ENCODE data around the gene TM7SF3.
"Not testable (repeated sequence)": the region's sequence is repeated elsewhere in the genome, so short reads cannot be mapped to it uniquely, and the experiment has no call there.

Gene TM7SF3

DNA sequence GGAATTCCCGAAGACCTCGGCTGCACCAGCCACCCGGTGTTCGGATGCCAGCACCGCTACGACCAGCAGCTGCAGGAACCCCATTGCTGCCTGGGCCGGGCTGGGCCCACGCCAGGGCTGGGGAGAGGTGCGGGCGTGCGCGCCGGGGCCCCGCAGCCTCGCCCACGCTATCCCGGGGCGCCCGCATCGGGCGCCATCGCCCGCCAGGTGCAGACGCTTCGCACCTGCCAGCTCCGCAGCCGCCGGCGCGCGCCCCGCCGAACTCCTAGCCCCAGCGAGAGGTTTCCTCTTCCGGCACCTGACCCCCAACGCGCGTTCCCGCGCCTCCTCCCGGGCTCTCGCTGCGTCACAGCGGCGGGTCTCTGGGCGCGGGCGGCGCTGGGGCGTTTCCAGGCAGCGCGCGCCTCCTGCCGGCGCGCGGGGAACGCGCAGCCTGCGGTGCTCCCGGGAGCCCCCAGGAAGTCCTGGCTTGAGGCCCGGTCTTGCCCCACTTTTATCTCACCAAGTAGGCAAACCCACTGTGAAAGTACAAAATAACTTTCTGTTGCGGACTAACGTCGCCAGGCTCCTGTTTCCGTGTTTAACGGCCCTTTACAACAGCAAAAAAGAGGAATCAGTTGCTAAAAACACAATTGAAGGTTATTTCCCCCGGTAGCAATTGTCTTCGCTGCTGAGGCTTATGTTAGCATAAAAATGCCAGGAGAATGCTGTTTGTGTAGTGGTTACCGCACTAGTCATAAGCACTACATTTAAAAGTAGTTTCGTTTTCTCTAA lies at the start of gene TM7SF3:
TM7SF3 (minus strand) TSS at position 300 of the 774 bp plus-strand sequence; CDS start at position 84, 216 bp downstream.
- Histone ChIP-seq H3K27me3 (ENCODE audit: control insufficient read depth, insufficient read depth, low read length) (no peaks in the 10 kb centered on the region), H3K4me3 (ENCODE audit: low read length) (peak within 1 kb of the TSS; percentile 82), H3K9me3 (ENCODE audit: control insufficient read depth, insufficient read depth, low read length) (no peaks in the 10 kb centered on the region), H3K27ac (ENCODE audit: low read length) (no peak within 1 kb of the TSS), H3K4me1 (ENCODE audit: control insufficient read depth, insufficient read depth, low read length) (no peaks in the 10 kb centered on the region), H3K36me3 (ENCODE audit: control insufficient read depth, insufficient read depth, low read length) (no peaks in the 10 kb centered on the region)
- peak; percentile 78 for DNase-seq (ENCODE audit: low read depth, low spot score)
- whole genome bisulfite sequencing (ENCODE audit: insufficient coverage, insufficient read length), result no CpG with 5 or more reads among the region's 71 CpGs

- Histone ChIP-seq H3K27ac (ENCODE audit: low read length) (no peak overlapping the region), H3K27me3 (ENCODE audit: control insufficient read depth, insufficient read depth, low read length) (no peaks in the 10 kb centered on the region), H3K4me1 (ENCODE audit: control insufficient read depth, insufficient read depth, low read length) (no peaks in the 10 kb centered on the region), H3K4me3 (ENCODE audit: low read length) (no peak overlapping the region), H3K36me3 (ENCODE audit: control insufficient read depth, insufficient read depth, low read length) (no peaks in the 10 kb centered on the region), H3K9me3 (ENCODE audit: control insufficient read depth, insufficient read depth, low read length) (no peaks in the 10 kb centered on the region)
- no peak for DNase-seq (ENCODE audit: low read depth, low spot score)
Observed at GRCh38 chr12:27063250-27063851, 49.2 kb upstream of the TM7SF3 start.

DNA sequence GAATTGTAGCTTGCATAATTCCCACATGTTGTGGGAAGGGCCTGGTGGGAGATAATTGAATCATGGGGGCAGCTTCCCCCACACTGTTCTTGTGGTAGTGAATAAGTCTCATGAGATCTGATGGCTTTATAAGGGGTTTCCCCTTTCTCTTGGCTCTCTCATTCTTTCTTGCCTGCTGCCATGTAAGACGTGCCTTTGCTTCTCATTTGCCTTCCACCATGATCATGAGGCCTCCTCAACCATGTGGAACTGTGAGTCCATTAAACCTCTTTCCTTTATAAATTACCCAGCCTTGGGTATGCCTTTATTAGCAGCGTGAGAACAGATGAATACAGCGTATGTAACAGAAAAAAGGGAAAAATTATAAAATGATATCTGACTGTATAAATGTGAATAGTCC lies 47.1 kb upstream of the TM7SF3 start:
- Histone ChIP-seq H3K27me3 (ENCODE audit: control insufficient read depth, insufficient read depth, low read length) (no peaks in the 10 kb centered on the region), H3K4me1 (ENCODE audit: control insufficient read depth, insufficient read depth, low read length) (no peaks in the 10 kb centered on the region), H3K9me3 (ENCODE audit: control insufficient read depth, insufficient read depth, low read length) (no peaks in the 10 kb centered on the region), H3K4me3 (ENCODE audit: low read length) (no peak overlapping the region), H3K36me3 (ENCODE audit: control insufficient read depth, insufficient read depth, low read length) (no peaks in the 10 kb centered on the region), H3K27ac (ENCODE audit: low read length) (no peak overlapping the region)
- no CpG with 5 or more reads among the region's 3 CpGs for WGBS (ENCODE audit: insufficient coverage, insufficient read length)
- no peak for DNase-seq (ENCODE audit: low read depth, low spot score)

DNA sequence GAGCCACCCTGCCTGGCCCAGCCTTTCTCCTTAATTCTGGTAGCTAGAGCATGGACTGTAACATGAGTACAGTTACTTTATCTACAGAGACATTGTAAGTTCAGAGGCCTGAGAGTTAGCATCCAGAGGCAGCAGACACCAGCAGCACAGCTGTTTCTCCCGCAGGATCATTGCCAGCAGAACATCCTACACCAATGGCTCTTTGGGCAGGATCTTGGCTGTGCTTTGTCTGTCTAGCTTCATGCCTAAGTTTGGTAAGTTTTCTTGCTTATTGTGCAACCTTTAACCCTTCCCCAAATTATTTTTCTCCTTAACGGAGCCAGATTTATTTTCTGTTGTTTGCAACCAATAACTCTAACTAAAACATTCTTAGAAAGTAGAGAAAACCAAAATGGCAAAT lies 46.6 kb upstream of the TM7SF3 start:
- no CpG with 5 or more reads among the region's 2 CpGs for WGBS (ENCODE audit: insufficient coverage, insufficient read length)
- Histone ChIP-seq H3K9me3 (ENCODE audit: control insufficient read depth, insufficient read depth, low read length) (no peaks in the 10 kb centered on the region), H3K27ac (ENCODE audit: low read length) (no peak overlapping the region), H3K36me3 (ENCODE audit: control insufficient read depth, insufficient read depth, low read length) (no peaks in the 10 kb centered on the region), H3K4me3 (ENCODE audit: low read length) (no peak overlapping the region), H3K27me3 (ENCODE audit: control insufficient read depth, insufficient read depth, low read length) (no peaks in the 10 kb centered on the region), H3K4me1 (ENCODE audit: control insufficient read depth, insufficient read depth, low read length) (no peaks in the 10 kb centered on the region)
- DNase-seq (ENCODE audit: low read depth, low spot score), result no peak

DNA sequence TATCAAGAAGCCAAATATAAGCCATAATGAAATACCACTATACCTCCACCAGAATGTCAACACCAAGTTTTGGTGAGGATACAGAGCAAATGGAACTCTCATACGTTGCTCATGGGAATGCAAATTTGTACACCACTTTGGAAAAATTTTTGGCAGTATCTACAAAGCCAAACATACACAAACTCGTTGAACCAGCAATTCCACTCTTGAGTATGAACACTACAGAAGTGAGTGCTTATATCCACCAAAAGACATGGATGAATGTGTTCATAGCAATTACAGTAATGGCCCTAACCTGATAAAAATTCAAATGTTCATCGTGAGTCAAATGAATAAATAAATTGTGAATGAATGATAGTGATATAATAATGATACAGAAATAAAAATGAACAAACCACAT lies 43.4 kb upstream of the TM7SF3 start:
- Histone ChIP-seq H3K4me1 (ENCODE audit: control insufficient read depth, insufficient read depth, low read length) (no peaks in the 10 kb centered on the region), H3K27me3 (ENCODE audit: control insufficient read depth, insufficient read depth, low read length) (no peaks in the 10 kb centered on the region), H3K9me3 (ENCODE audit: control insufficient read depth, insufficient read depth, low read length) (no peaks in the 10 kb centered on the region), H3K27ac (ENCODE audit: low read length) (no peak overlapping the region), H3K36me3 (ENCODE audit: control insufficient read depth, insufficient read depth, low read length) (no peaks in the 10 kb centered on the region), H3K4me3 (ENCODE audit: low read length) (no peak overlapping the region)
- WGBS (ENCODE audit: insufficient coverage, insufficient read length), result no CpG with 5 or more reads among the region's 3 CpGs
- DNase-seq (ENCODE audit: low read depth, low spot score), result no peak

DNA sequence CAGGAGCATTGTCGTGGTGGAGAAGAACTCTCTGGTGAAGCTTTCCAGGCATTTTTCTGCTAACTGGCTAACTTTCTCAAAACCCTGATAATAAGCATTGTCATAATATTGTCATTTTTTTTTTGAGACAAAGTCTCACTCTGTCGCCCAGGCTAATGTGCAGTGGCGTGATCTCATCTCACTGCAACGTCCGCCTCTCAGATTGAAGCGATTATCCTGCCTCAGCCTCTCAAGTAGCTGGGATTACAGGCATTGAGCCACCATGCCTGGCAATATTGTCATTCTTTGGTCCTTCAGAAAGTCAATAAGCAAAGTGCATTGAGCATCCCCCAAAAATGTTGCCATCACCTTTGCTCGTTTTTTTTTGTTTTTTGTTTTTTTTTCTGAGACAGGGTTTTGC lies 41.8 kb upstream of the TM7SF3 start:
- H3K9me3 ChIP-seq (ENCODE audit: control insufficient read depth, insufficient read depth, low read length), result no peaks in the 10 kb centered on the region
- no CpG with 5 or more reads among the region's 7 CpGs for WGBS (ENCODE audit: insufficient coverage, insufficient read length)
- no peak for DNase-seq (ENCODE audit: low read depth, low spot score)

DNA sequence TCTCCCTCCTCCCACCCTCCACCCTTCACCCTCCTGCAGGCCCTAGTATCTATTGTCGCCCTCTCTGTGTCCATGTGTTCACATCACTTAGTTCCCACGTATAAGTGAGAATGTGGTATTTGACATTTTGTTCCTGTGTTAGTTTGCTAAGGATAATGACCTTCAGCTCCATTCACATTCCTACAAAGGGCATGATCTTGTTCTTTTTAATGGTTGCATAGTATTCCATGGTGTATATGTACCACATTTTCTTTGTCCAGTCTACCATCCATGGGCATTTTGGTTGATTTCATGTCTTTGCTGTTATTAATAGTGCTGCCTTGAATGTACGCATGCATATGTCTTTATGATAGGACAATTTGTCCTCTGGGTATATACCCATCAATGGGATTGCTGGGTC lies 38.6 kb upstream of the TM7SF3 start:
- no peaks in the 10 kb centered on the region for H3K27me3 ChIP-seq (ENCODE audit: control insufficient read depth, insufficient read depth, low read length)
- no peaks in the 10 kb centered on the region for H3K4me1 ChIP-seq (ENCODE audit: control insufficient read depth, insufficient read depth, low read length)
- H3K4me3 ChIP-seq (ENCODE audit: low read length), result no peak overlapping the region
- no peak for DNase-seq (ENCODE audit: low read depth, low spot score)
- H3K9me3 ChIP-seq (ENCODE audit: control insufficient read depth, insufficient read depth, low read length), result no peaks in the 10 kb centered on the region
- H3K27ac ChIP-seq (ENCODE audit: low read length), result no peak overlapping the region
- H3K36me3 ChIP-seq (ENCODE audit: control insufficient read depth, insufficient read depth, low read length), result no peaks in the 10 kb centered on the region
- no CpG with 5 or more reads among the region's 3 CpGs for WGBS (ENCODE audit: insufficient coverage, insufficient read length)

More for the DNA sequence above, 41.8 kb upstream of the TM7SF3 start:
- no peaks in the 10 kb centered on the region for H3K36me3 ChIP-seq (ENCODE audit: control insufficient read depth, insufficient read depth, low read length)
- no peak overlapping the region for H3K4me3 ChIP-seq (ENCODE audit: low read length)
- no peak overlapping the region for H3K27ac ChIP-seq (ENCODE audit: low read length)
- no peaks in the 10 kb centered on the region for H3K27me3 ChIP-seq (ENCODE audit: control insufficient read depth, insufficient read depth, low read length)
- H3K4me1 ChIP-seq (ENCODE audit: control insufficient read depth, insufficient read depth, low read length), result no peaks in the 10 kb centered on the region

GRCh38 chr12:27052176-27052575 lies 38.0 kb upstream of the TM7SF3 start:
- Histone ChIP-seq H3K4me1 (ENCODE audit: control insufficient read depth, insufficient read depth, low read length) (no peaks in the 10 kb centered on the region), H3K27me3 (ENCODE audit: control insufficient read depth, insufficient read depth, low read length) (no peaks in the 10 kb centered on the region), H3K36me3 (ENCODE audit: control insufficient read depth, insufficient read depth, low read length) (no peaks in the 10 kb centered on the region), H3K27ac (ENCODE audit: low read length) (no peak overlapping the region), H3K4me3 (ENCODE audit: low read length) (no peak overlapping the region), H3K9me3 (ENCODE audit: control insufficient read depth, insufficient read depth, low read length) (no peaks in the 10 kb centered on the region)
- no CpG with 5 or more reads among the region's 1 CpG for WGBS (ENCODE audit: insufficient coverage, insufficient read length)
- no peak for DNase-seq (ENCODE audit: low read depth, low spot score)

- Histone ChIP-seq H3K4me3 (ENCODE audit: low read length) (no peak overlapping the region), H3K9me3 (ENCODE audit: control insufficient read depth, insufficient read depth, low read length) (no peaks in the 10 kb centered on the region), H3K27ac (ENCODE audit: low read length) (no peak overlapping the region), H3K36me3 (ENCODE audit: control insufficient read depth, insufficient read depth, low read length) (no peaks in the 10 kb centered on the region), H3K4me1 (ENCODE audit: control insufficient read depth, insufficient read depth, low read length) (no peaks in the 10 kb centered on the region), H3K27me3 (ENCODE audit: control insufficient read depth, insufficient read depth, low read length) (no peaks in the 10 kb centered on the region)
- WGBS (ENCODE audit: insufficient coverage, insufficient read length), result no CpG with 5 or more reads among the region's 4 CpGs
- no peak for DNase-seq (ENCODE audit: low read depth, low spot score)
Observed at GRCh38 chr12:27048822-27049752, 34.9 kb upstream of the TM7SF3 start.

DNA sequence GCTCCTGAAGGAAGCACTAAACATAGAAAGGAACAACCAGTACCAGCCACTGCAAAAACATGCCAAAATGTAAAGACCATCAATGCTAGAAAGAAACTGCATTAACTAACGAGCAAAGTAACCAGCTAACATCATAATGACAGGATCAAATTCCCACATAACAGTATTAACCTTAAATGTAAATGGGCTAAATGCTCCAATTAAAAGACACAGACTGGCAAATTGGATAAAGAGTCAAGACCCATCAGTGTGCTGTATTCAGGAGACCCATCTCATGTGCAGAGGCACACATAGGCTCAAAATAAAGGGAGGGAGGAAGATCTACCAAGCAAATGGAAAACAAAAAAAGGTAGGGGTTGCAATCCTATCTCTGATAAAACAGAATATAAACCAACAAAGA lies 27.8 kb upstream of the TM7SF3 start:
- DNase-seq (ENCODE audit: low read depth, low spot score); H3K36me3 ChIP-seq (ENCODE audit: control insufficient read depth, insufficient read depth, low read length); H3K9me3 ChIP-seq (ENCODE audit: control insufficient read depth, insufficient read depth, low read length); H3K4me1 ChIP-seq (ENCODE audit: control insufficient read depth, insufficient read depth, low read length); H3K4me3 ChIP-seq (ENCODE audit: low read length); H3K27ac ChIP-seq (ENCODE audit: low read length); H3K27me3 ChIP-seq (ENCODE audit: control insufficient read depth, insufficient read depth, low read length): not testable (repeated sequence)
- no CpG with 5 or more reads among the region's 1 CpG for WGBS (ENCODE audit: insufficient coverage, insufficient read length)

Data from iPS DF 6.9 (cell line).